Inflammatory macrophage (primary cell): ENCODE measurements around the gene ARMS2.

Experiments
- DNase-seq, 2 donors: peaks; one replicate each; pipeline ENCODE4 v3.0.0-alpha.2; 2020 to 2022

ARMS2 gene

GRCh38 chr10:122473116-122473515 is 18.7 kb downstream of the ARMS2 start:
- DNase-seq: no peak

GRCh38 chr10:122474131-122474818 is 19.8 kb downstream of the ARMS2 start:
- DNase-seq: peak in 1 of 2 donors; percentile 19

DNA sequence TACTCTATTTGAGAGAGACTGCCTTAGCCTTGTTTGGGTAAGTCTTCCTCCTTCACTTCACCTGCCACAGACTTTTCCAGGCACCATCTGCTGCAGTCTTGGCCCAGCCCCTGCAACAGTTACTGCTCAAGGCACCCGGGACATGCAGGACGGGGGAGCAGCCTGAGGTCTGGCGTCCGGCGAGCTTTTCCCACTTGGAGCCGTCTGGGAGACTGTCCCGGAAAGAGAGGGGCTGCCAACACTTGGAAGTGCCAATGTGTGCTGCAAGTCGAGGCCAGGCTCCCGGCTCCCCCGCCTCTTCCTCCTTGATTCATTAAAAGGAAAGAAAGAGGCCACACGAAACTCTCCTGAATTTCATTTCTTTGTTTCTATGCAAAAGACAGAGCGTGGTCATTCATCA is 20.6 kb downstream of the ARMS2 start:
- DNase-seq: no peak

DNA sequence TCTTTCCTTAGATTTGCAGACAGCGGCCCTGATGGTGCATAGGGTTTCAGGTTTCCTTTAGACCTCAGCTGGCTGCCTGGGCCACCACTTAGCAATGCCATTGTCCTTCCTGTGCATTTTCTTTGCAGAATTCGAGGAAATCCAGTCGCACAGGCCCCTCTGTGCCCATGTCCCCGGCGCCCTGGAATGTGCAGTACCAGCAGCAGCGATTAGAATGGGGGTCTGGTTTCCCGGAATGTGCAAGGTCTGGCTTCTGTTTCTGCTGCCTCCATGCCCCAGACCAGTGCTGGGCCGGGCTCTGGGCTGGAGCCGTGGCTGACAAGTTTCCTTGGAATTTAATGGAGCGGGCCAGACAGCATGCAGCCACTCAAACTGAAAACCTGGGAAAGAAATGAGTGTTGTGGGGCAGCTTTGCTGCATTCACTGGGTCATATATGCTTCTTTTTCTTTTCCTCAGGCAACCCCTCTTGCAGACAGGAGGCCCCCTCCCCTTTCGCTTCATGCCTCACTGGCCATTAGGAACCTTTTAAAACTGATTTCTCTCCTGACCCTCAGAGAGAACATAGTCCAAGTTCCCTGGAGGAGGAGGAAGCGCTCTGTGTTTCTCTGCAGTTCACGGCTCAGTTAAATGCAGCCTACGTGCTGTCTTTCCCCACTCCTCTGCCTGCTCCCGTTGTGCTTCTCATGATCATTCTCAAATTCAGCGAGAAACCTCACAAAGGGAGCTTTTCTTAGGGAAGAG is 21.3 kb downstream of the ARMS2 start:
- DNase-seq: no peak

- DNase-seq: no peak
These were observed 21.9 kb downstream of the ARMS2 start for GRCh38 chr10:122476333-122476695.

- no peak for DNase-seq
These were observed 23.0 kb downstream of the ARMS2 start for GRCh38 chr10:122477436-122477835.

- no peak for DNase-seq
These were observed 24.5 kb downstream of the ARMS2 start for GRCh38 chr10:122478971-122479370.

GRCh38 chr10:122480146-122480833 is 25.8 kb downstream of the ARMS2 start:
- DNase-seq: no peak

DNA sequence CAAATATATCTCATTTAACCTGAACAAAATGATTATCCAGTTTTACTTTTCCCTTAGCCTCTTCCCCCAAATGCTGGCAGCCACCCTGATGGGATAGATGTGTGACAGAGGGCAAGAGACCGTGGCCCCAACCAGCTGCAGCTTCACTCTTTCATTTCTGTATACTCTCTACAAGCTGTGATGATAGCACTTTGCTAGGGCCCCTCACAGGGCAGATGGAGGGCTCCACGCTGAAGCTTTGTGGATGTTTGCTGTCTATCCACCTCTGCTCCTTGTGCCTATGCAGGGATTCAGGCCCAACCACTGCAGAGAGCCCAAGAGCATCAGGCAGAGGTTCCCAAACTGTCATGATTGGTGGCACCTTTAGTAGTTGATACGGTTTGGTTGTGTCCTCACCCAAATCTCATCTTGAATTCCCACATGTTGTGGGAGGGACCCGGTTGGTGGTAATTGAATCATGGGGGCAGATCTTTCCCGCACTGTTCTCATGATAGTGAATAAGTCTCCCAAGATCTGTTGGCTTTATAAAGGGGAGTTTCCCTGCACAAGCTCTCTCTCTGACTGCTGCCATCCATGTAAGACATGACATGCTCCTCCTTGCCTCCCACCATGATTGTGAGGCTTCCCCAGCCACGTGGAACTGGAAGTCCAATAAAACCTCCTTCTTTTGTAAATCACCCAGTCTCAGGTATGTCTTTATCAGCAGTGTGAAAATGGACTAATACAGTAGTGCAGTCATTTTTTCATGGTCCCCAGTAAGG is 27.0 kb downstream of the ARMS2 start:
- no peak for DNase-seq

GRCh38 chr10:122484276-122485060 is 30.0 kb downstream of the ARMS2 start:
- DNase-seq: no peak

GRCh38 chr10:122485670-122486069 is 31.2 kb downstream of the ARMS2 start:
- DNase-seq: peak; percentile 43 to 53

- DNase-seq: no peak
These were observed 32.1 kb downstream of the ARMS2 start for GRCh38 chr10:122486406-122487080.

- DNase-seq: peak; percentile 31 to 46
These were observed 32.8 kb downstream of the ARMS2 start for GRCh38 chr10:122487174-122487765.

- no peak for DNase-seq
These were observed 35.8 kb downstream of the ARMS2 start for GRCh38 chr10:122490268-122490667.

GRCh38 chr10:122490786-122491680 is 36.6 kb downstream of the ARMS2 start:
- DNase-seq: no peak

DNA sequence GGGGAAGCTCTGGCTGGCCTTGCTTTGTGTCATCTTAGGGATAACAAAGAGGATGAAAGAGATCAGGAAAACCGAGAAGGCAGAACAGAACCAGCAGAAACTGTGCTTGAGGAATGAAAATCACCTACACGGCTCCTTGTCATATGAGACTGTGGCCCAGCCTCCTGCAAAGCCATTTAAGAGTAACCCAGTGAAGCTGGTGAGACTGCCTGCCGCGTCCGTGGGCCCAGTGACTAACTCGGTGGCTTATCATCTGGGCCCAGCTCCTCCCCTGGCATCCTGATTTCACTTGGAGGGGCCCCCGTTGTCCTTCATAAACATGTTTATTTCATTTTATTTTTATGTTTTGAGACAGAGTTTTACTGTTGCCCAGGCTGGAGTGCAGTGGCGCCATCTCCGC is 37.6 kb downstream of the ARMS2 start:
- no peak for DNase-seq

DNA sequence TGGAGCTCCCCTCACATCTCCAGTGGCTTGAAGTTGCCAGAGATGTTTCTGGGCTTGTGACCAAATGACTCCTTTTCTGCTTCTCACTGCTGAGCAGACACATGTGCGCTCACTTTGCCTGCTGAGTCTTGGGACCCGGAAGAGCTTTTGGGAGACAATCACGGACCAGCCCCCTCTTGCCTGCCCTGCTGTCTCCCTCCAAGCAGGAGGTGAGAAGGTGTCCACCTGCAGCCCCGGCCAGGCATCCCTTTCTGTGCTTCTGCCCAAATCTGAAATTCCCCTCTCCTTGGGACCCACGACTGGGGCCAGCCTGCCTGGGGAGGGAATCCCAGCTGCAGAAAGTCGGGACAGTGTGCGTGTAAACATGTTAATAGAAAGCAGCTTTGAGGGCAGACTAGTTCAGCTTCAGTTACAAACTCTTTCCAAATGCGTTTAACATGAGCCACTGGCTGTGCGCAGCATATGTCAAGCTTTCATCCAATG is 38.6 kb downstream of the ARMS2 start:
- no peak for DNase-seq

- DNase-seq: no peak
These were observed 39.3 kb downstream of the ARMS2 start for GRCh38 chr10:122493761-122494160.

DNA sequence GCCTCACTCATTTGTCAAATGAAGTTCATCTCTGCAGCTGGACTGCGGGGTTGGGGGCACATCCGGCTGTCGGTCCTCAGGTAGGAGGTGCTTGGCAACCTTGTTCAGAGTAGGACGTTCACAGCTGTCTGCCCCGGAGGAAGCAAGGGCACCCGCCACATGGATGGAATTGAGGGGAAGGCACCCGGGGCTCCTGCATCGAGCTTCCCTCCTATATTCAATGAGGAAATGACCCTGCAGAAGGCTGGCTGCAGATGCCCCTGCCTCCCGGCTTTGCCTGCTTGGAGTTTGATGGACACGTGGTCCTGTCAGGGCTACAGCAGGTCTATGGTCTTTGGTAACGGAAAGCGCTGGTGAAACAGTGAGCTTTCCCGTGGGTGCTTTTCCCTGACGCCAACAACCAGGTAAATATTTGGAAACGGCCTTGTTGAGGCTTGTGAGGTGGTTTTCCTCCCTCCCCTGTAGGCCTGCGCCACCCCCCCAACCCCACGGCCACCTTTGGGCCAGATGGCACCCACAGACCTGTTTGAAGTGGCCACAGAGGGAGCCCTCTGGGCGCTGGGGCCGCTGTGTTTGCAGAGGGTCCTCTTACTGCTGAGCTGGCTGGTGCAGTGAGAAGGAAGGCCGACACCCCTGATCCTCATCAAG is 39.8 kb downstream of the ARMS2 start:
- DNase-seq: no peak
